CD14-positive monocyte (primary cell): ENCODE measurements around the gene TLCD3A. TPM values are rescaled to one million over a fixed set of nuclear protein-coding genes. Genes with fewer than 3 reads are reported as not detected.
"Not testable (repeated sequence)": the region's sequence is repeated elsewhere in the genome, so short reads cannot be mapped to it uniquely, and the experiment has no call there.

ENCODE experiments used
- DNase-seq, 3 donors: peaks; one replicate each; pipeline ENCODE4 v3.0.0-alpha.2; 2011 to 2022
- H2AFZ ChIP-seq: 2 replicates; pipeline ENCODE4 v1.6.0; 2012; ENCODE audit warnings: mild to moderate bottlenecking, low read depth, low read length, inconsistent platforms; ENCODE audit not compliant: insufficient read depth, poor library complexity, severe bottlenecking
- H3K27ac ChIP-seq, 2 donors: 1 replicate in 1 of 2; 2 replicates in 1 of 2; pipeline ENCODE4 v1.5.1; 2012 to 2013; ENCODE audit warnings: low read length in 2 of 2, control low read depth in 1 of 2, inconsistent platforms in 1 of 2, low read depth in 1 of 2, mild to moderate bottlenecking in 1 of 2
- H3K27me3 ChIP-seq, 2 donors: one replicate each; pipeline versions ENCODE4 v1.6.0 to v1.6.1; 2011 to 2013; ENCODE audit warnings: low read length in 2 of 2; ENCODE audit not compliant: control insufficient read depth in 2 of 2, insufficient read depth in 2 of 2
- H3K36me3 ChIP-seq, 2 donors: replicated peaks in 1 of 2; 1 replicate in 1 of 2; 2 replicates in 1 of 2; pipeline versions ENCODE4 v1.5.1 to v1.6.1; 2012 to 2013; ENCODE audit warnings: low read length in 2 of 2, control low read depth in 1 of 2, inconsistent platforms in 1 of 2, mild to moderate bottlenecking in 1 of 2; ENCODE audit not compliant: insufficient read depth in 2 of 2, control insufficient read depth in 1 of 2
- H3K4me1 ChIP-seq, 2 donors: 1 replicate in 1 of 2; 2 replicates in 1 of 2; pipeline versions ENCODE4 v1.5.1 to v1.6.1; 2012 to 2013; ENCODE audit warnings: low read length in 2 of 2, control low read depth in 1 of 2, inconsistent platforms in 1 of 2, mild to moderate bottlenecking in 1 of 2, moderate library complexity in 1 of 2; ENCODE audit not compliant: insufficient read depth in 2 of 2, control insufficient read depth in 1 of 2
- H3K4me2 ChIP-seq: replicated peaks from 2 replicates; pipeline ENCODE3; 2012; ENCODE audit warnings: low read length, moderate library complexity, mild to moderate bottlenecking; ENCODE audit not compliant: poor library complexity, severe bottlenecking; ENCODE audit errors: extremely low read depth
- H3K4me3 ChIP-seq, 3 experiments: fragments of 200-600 bp in 1 of 3; sonication (generic) in 1 of 3; replicated peaks in 1 of 3; 1 replicate in 2 of 3; 2 replicates in 1 of 3; pipeline ENCODE4 v1.5.1; 2011 to 2013; ENCODE audit warnings: low read length in 3 of 3, mild to moderate bottlenecking in 3 of 3, control low read depth in 2 of 3, low read depth in 2 of 3, inconsistent platforms in 1 of 3, moderate library complexity in 1 of 3
- H3K79me2 ChIP-seq: 2 replicates; pipeline ENCODE4 v1.6.0; 2012; ENCODE audit warnings: mild to moderate bottlenecking, control low read depth, inconsistent platforms, low read length, moderate library complexity; ENCODE audit not compliant: insufficient read depth
- H3K9ac ChIP-seq: 2 replicates; pipeline ENCODE4 v1.6.0; 2017; ENCODE audit warnings: low read length, mild to moderate bottlenecking; ENCODE audit not compliant: insufficient read depth, poor library complexity, severe bottlenecking
- H3K9me3 ChIP-seq, 2 donors: replicated peaks in 1 of 2; 1 replicate in 1 of 2; 2 replicates in 1 of 2; pipeline versions ENCODE4 v1.5.1 to v1.6.1; 2012 to 2013; ENCODE audit warnings: low read length in 2 of 2, control low read depth in 1 of 2; ENCODE audit not compliant: control insufficient read depth in 1 of 2, insufficient read depth in 1 of 2
- H4K20me1 ChIP-seq: 2 replicates; pipeline ENCODE4 v1.6.0; 2012; ENCODE audit warnings: mild to moderate bottlenecking, low read length, control low read depth, moderate library complexity; ENCODE audit not compliant: insufficient read depth
- H3K27ac Mint-ChIP-seq, 7 donors: one replicate each; pipeline ENCODE4 v1.8.0; 2020; ENCODE audit warnings: mild to moderate bottlenecking in 7 of 7, mixed read lengths in 7 of 7, moderate library complexity in 6 of 7, inconsistent platforms in 2 of 7
- H3K27me3 Mint-ChIP-seq, 3 donors: one replicate each; pipeline ENCODE4 v1.8.0; 2021 to 2022; ENCODE audit warnings: low read depth in 3 of 3, mild to moderate bottlenecking in 3 of 3, mixed read lengths in 3 of 3, moderate library complexity in 3 of 3, inconsistent platforms in 1 of 3
- H3K36me3 Mint-ChIP-seq, 2 donors: one replicate each; pipeline ENCODE4 v1.8.0; 2020; ENCODE audit warnings: mixed read lengths in 2 of 2, inconsistent platforms in 1 of 2, mild to moderate bottlenecking in 1 of 2
- H3K4me1 Mint-ChIP-seq: one replicate; pipeline ENCODE4 v1.8.0; 2020; ENCODE audit warnings: mild to moderate bottlenecking, mixed read lengths
- H3K4me3 Mint-ChIP-seq, 2 donors: one replicate each; pipeline ENCODE4 v1.8.0; 2020; ENCODE audit warnings: mild to moderate bottlenecking in 2 of 2, mixed read lengths in 2 of 2, moderate library complexity in 1 of 2
- H3K9me3 Mint-ChIP-seq, 7 donors: one replicate each; pipeline ENCODE4 v1.8.0; 2020 to 2022; ENCODE audit warnings: mixed read lengths in 7 of 7, mild to moderate bottlenecking in 6 of 7, moderate library complexity in 6 of 7, inconsistent platforms in 2 of 7
- CTCF ChIP-seq: fragments of 200-600 bp; IDR thresholded peaks from one replicate; pipeline ENCODE4 v1.8.0; 2022; ENCODE audit warnings: antibody characterized with exemption, mild to moderate bottlenecking
- whole genome bisulfite sequencing: methylation state at CpG from one replicate; pipeline ENCODE4 v1.1.5; 2013; ENCODE audit warnings: missing lambda C conversion rate; ENCODE audit not compliant: insufficient coverage; 5-methylcytosine and 5-hydroxymethylcytosine counted together
- intact Hi-C, 2 donors: fragments of 100-400 bp; cut with micrococcal nuclease; formaldehyde crosslinking; loops; one replicate each; pipeline versions ENCODE4 v1.15.0 to v1.15.1; 2023
- polyA plus RNA-seq, 3 donors: library from polyadenylated mRNA; depleted of rRNA in 1 of 3; unstranded in 2 of 3; stranded (reverse) in 1 of 3; fragments of 300-500 nt in 2 of 3; fragments of >200 nt in 1 of 3; fragmentation: Illumina TruSeq in 2 of 3; gene quantifications; 1 replicate in 2 of 3; 2 replicates in 1 of 3; pipeline ENCODE4 v1.2.3, GENCODE V29; 2012 to 2021

The TLCD3A gene
- polyA plus RNA-seq, 3 donors, result 0.09 to 1.8 (median 0.13) TPM

GRCh38 chr17:784143-784542 is 51.7 kb downstream of the TLCD3A start:
- no peak for DNase-seq
- Histone ChIP-seq H3K9me3 (no peaks in the 10 kb centered on the region), H3K4me3 (no peak overlapping the region), H3K36me3 (peaks cover 22 to 40% of the 10 kb centered on the region in 2 donors), H3K79me2 (peaks cover 47% of the 10 kb centered on the region), H3K27ac (no peak overlapping the region), H3K9ac (no peak overlapping the region), H3K4me1 (peaks cover 17 to 24% of the 10 kb centered on the region in 2 donors), H4K20me1 (no peaks in the 10 kb centered on the region), H2AFZ (no peak overlapping the region), H3K4me2 (no peak overlapping the region), H3K27me3 (no peaks in the 10 kb centered on the region)
- Mint-ChIP-seq H3K9me3 (no peaks in the 10 kb centered on the region), H3K4me1 (peaks cover 16% of the 10 kb centered on the region), H3K36me3 (peaks cover 35 to 39% of the 10 kb centered on the region in 2 donors), H3K4me3 (no peak overlapping the region), H3K27ac (no peak overlapping the region), H3K27me3 (peaks cover 0 to 2% (median 1%) of the 10 kb centered on the region in 3 donors)
- TF ChIP-seq CTCF, result no peak
- WGBS, result 100% methylated on average over 2 of the region's 3 CpGs
- intact Hi-C loops, result loop anchor here in 1 of 2 donors (5.0 kb wide), 1 partner anchor 193 kb away; the partner anchor contains the start of gene NXN

GRCh38 chr17:785901-786300 is 53.5 kb downstream of the TLCD3A start:
- peaks cover 16% of the 10 kb centered on the region for H3K4me1 Mint-ChIP-seq
- intact Hi-C loops, H3K27me3 ChIP-seq, H3K27ac Mint-ChIP-seq, H3K9me3 ChIP-seq, H3K9me3 Mint-ChIP-seq, H3K27ac ChIP-seq, H3K4me2 ChIP-seq, H2AFZ ChIP-seq, H3K4me3 ChIP-seq, H3K27me3 Mint-ChIP-seq, H3K9ac ChIP-seq, H3K4me3 Mint-ChIP-seq, DNase-seq, H4K20me1 ChIP-seq: not testable (repeated sequence)
- Histone ChIP-seq H3K79me2 (peaks cover 33% of the 10 kb centered on the region), H3K4me1 (peaks cover 17 to 22% of the 10 kb centered on the region in 2 donors), H3K36me3 (peaks cover 34 to 55% of the 10 kb centered on the region in 2 donors)
- WGBS, result 100% methylated on average over 2 of the region's 7 CpGs
- H3K36me3 Mint-ChIP-seq, result peaks cover 46 to 54% of the 10 kb centered on the region in 2 donors
